IMR-90 (cell line): ENCODE measurements around the gene HMX2. TPM values are rescaled to one million over a fixed set of nuclear protein-coding genes. Genes with fewer than 3 reads are reported as not detected.

Experiments used
- ATAC-seq: fragments of 200-7000 bp; cut with Tn5 transposase; 2 replicates; pipeline ENCODE4 v1.9.1; 2020; ENCODE audit warnings: low read depth, mild to moderate bottlenecking, moderate library complexity
- BruUV-seq: library from RNA; stranded (reverse); fragments of 400-500 nt; replicated peaks from 2 replicates; lab custom pipeline; 2021; lab: Mats Ljungman, UMichigan
- CTCF ChIA-PET: fragments of 300-600 bp; formaldehyde crosslinking; extraction: SDS; loops from one replicate; lab custom pipeline; 2021; ENCODE audit warnings: antibody characterized with exemption; lab: Yijun Ruan, JAX
- POLR2A ChIA-PET: fragments of 300-600 bp; sonication (Branson Sonifier 250); formaldehyde crosslinking; loops from one replicate; lab custom pipeline; 2022; ENCODE audit warnings: antibody characterized with exemption; ENCODE audit not compliant: unreplicated experiment; lab: Charles Lee
- DNase-seq: peaks from one replicate; pipeline ENCODE4 v3.0.0; 2013
- H2AFZ ChIP-seq: replicated peaks from 2 replicates; pipeline ENCODE3; 2013; ENCODE audit warnings: low read length, mild to moderate bottlenecking; ENCODE audit not compliant: poor library complexity
- H2AK5ac ChIP-seq: 2 replicates; pipeline ENCODE4 v1.6.1; 2013; ENCODE audit warnings: low read depth, low read length, inconsistent platforms
- H2AK9ac ChIP-seq: replicated peaks from 2 replicates; pipeline ENCODE3; 2013; ENCODE audit warnings: mild to moderate bottlenecking, low read depth, low read length, moderate library complexity; ENCODE audit not compliant: poor library complexity
- H2BK120ac ChIP-seq: 2 replicates; pipeline ENCODE4 v1.6.1; 2013; ENCODE audit warnings: low read depth, low read length, inconsistent platforms
- H2BK15ac ChIP-seq: 3 replicates; pipeline ENCODE4 v1.6.1; 2013; ENCODE audit warnings: low read depth, low read length, inconsistent platforms
- H2BK20ac ChIP-seq: 2 replicates; pipeline ENCODE4 v1.6.1; 2013; ENCODE audit warnings: low read depth, mild to moderate bottlenecking, inconsistent platforms, low read length, moderate library complexity
- H2BK5ac ChIP-seq: 2 replicates; pipeline ENCODE4 v1.6.1; 2013; ENCODE audit warnings: mild to moderate bottlenecking, low read depth, low read length, inconsistent platforms; ENCODE audit not compliant: poor library complexity, severe bottlenecking
- H3K14ac ChIP-seq: replicated peaks from 2 replicates; pipeline ENCODE4 v1.6.1; 2013; ENCODE audit warnings: low read depth, low read length, inconsistent platforms
- H3K18ac ChIP-seq: 2 replicates; pipeline ENCODE4 v1.6.1; 2013; ENCODE audit warnings: low read depth, low read length, control low read depth
- H3K23ac ChIP-seq: 2 replicates; pipeline ENCODE4 v1.6.1; 2013; ENCODE audit warnings: low read depth, low read length, inconsistent platforms
- H3K27ac ChIP-seq: 2 replicates; pipeline ENCODE4 v1.5.1; 2013; ENCODE audit warnings: mild to moderate bottlenecking, control low read depth, low read length; ENCODE audit not compliant: insufficient read depth
- H3K27me3 ChIP-seq: 2 replicates; pipeline ENCODE4 v1.6.1; 2013; ENCODE audit warnings: low read length; ENCODE audit not compliant: control insufficient read depth, insufficient read depth
- H3K36me3 ChIP-seq: 2 replicates; pipeline ENCODE4 v1.6.1; 2013; ENCODE audit warnings: low read length, mixed read lengths; ENCODE audit not compliant: control insufficient read depth, insufficient read depth
- H3K4ac ChIP-seq: 2 replicates; pipeline ENCODE4 v1.6.1; 2013; ENCODE audit warnings: low read depth, low read length, inconsistent platforms
- H3K4me1 ChIP-seq: 2 replicates; pipeline ENCODE4 v1.6.1; 2013; ENCODE audit warnings: low read length, mixed read lengths; ENCODE audit not compliant: control insufficient read depth, insufficient read depth
- H3K4me2 ChIP-seq: 2 replicates; pipeline ENCODE4 v1.6.1; 2013; ENCODE audit warnings: low read depth, mild to moderate bottlenecking, control low read depth, low read length, moderate library complexity
- H3K4me3 ChIP-seq: 2 replicates; pipeline ENCODE4 v1.5.1; 2013; ENCODE audit warnings: low read depth, mild to moderate bottlenecking, control low read depth, low read length, moderate library complexity; ENCODE audit not compliant: insufficient read depth
- H3K56ac ChIP-seq: 2 replicates; pipeline ENCODE4 v1.6.1; 2013; ENCODE audit warnings: low read length, inconsistent platforms; ENCODE audit not compliant: insufficient read depth; ENCODE audit errors: extremely low read depth
- H3K79me1 ChIP-seq, 2 experiments: 2 replicates each; pipeline ENCODE4 v1.6.1; 2013; ENCODE audit warnings: low read length in 2 of 2, inconsistent platforms in 1 of 2, low read depth in 1 of 2
- H3K9ac ChIP-seq: 2 replicates; pipeline ENCODE4 v1.6.1; 2013; ENCODE audit warnings: low read depth, low read length, control low read depth
- H3K9me1 ChIP-seq: 2 replicates; pipeline ENCODE4 v1.6.1; 2013; ENCODE audit warnings: low read length, inconsistent platforms; ENCODE audit not compliant: insufficient read depth
- H3K9me3 ChIP-seq: 2 replicates; pipeline ENCODE4 v1.6.1; 2013; ENCODE audit warnings: low read length; ENCODE audit not compliant: control insufficient read depth, insufficient read depth
- H4K20me1 ChIP-seq: 2 replicates; pipeline ENCODE4 v1.6.1; 2013; ENCODE audit warnings: low read length, inconsistent platforms; ENCODE audit not compliant: insufficient read depth
- H4K5ac ChIP-seq: 2 replicates; pipeline ENCODE4 v1.6.1; 2013; ENCODE audit warnings: mild to moderate bottlenecking, low read depth, low read length, control low read depth
- H4K8ac ChIP-seq, 2 experiments: 2 replicates each; pipeline ENCODE4 v1.6.1; 2013; ENCODE audit warnings: low read depth in 2 of 2, low read length in 2 of 2, control low read depth in 1 of 2, inconsistent platforms in 1 of 2
- H4K91ac ChIP-seq: 2 replicates; pipeline ENCODE4 v1.6.1; 2013; ENCODE audit warnings: low read depth, low read length, inconsistent platforms; ENCODE audit not compliant: insufficient read depth
- MAZ ChIP-seq: IDR thresholded peaks from 2 replicates; pipeline ENCODE4 v1.6.1; 2012; ENCODE audit warnings: low read depth, mild to moderate bottlenecking, low read length, improper control_type of control experiment, moderate library complexity, borderline replicate concordance
- POLR2A ChIP-seq: IDR thresholded peaks from 2 replicates; pipeline ENCODE4 v1.6.1; 2012; ENCODE audit warnings: mild to moderate bottlenecking, low read depth, low read length
- WGBS, 2 experiments: methylation state at CpG; one replicate each; pipeline versions ENCODE4 v1.1.5 to v1.1.7; 2013; ENCODE audit warnings: missing lambda C conversion rate in 2 of 2; ENCODE audit not compliant: insufficient read length in 1 of 2; ENCODE audit errors: extremely low coverage in 2 of 2; 5-methylcytosine and 5-hydroxymethylcytosine counted together
- dilution Hi-C: fragments of 300-500 bp; cut with HindIII; formaldehyde crosslinking; loops from one replicate; pipeline ENCODE4 v1.14.3; 2018; ENCODE audit warnings: low sequenced_read_pairs; ENCODE audit not compliant: unreplicated experiment
- in situ Hi-C: fragments of 300-500 bp; cut with MboI; formaldehyde crosslinking; loops from 3 replicates; pipeline ENCODE4 v1.14.3; 2019; ENCODE audit warnings: low sequenced_read_pairs, inconsistent platforms, mixed read lengths
- intact Hi-C: fragments of 100-400 bp; cut with micrococcal nuclease; formaldehyde crosslinking; loops from 2 replicates; pipeline ENCODE4 v1.10.0; 2022
- polyA plus RNA-seq, 3 experiments: library from polyadenylated mRNA; depleted of rRNA; stranded (reverse); fragments of >200 nt; gene quantifications; 2 replicates each; pipeline ENCODE4 v1.2.3, GENCODE V29; 2012; ENCODE audit warnings: low replicate concordance in 1 of 3
- total RNA-seq: library from RNA; depleted of rRNA; stranded (reverse); fragments of >200 nt; gene quantifications from 2 replicates; pipeline ENCODE4 v1.2.3, GENCODE V29; 2012
- TF ChIP-seq, protein P1 (sequence below): fragments of 150-350 bp; IDR thresholded peaks from 2 replicates; pipeline ENCODE4 v1.6.1; 2016; ENCODE audit warnings: low read depth, mild to moderate bottlenecking, low read length, moderate library complexity, borderline replicate concordance

HMX2 gene
- total and polyA plus RNA-seq, 2 of the 4 experiments (the other 2 are of a cell fraction) = not detected

DNA sequence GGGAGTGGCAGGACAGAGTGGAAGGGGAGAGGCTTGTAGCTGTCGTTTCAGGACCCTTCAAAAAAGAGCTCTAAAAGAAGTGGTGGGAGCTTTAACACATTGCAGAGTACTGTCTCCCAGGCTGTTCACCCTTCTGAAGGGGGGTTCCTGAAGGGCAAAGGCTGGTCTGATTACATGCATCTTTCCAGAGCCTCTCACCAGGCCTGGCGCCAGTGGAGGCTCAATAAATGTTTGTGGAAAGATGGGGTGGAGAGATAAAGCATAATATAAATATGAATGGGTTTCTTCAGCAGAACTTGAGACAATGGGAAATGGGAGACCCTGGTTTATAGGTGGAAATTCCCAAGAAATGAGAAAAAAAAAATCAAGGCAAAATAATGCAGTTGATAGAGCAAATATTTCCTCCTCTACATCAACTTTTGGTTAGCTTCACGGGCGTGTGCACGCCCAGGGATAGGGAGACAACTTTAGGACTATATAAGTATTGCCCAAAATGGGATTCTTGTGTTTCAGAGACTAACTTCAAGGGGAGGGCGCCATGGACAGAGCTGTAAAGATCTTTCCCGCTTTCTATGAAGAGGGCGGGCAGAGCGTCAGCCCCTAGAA is 5.7 kb downstream of the HMX2 start:
- peak overlapping the region; percentile 87 for H2AFZ ChIP-seq
- peak overlapping the region; percentile 97 for H2AK9ac ChIP-seq
- peak overlapping the region; percentile 11 to 79; a peak in 3 of 4 replicates for H4K8ac ChIP-seq
- no peak overlapping the region for H3K18ac ChIP-seq
- no peak overlapping the region for H3K56ac ChIP-seq
- intact Hi-C loops = loop anchor here (10.0 kb wide), 2 partner anchors 299 to 1261 kb away; partner anchors contain the start of gene OAT
- no peak overlapping the region for H2BK20ac ChIP-seq
- H2AK5ac ChIP-seq = no peak overlapping the region
- POLR2A ChIA-PET = no interaction called here
- WGBS, 2 experiments = no CpG with 5 or more reads among the region's 9 CpGs
- 0 out of 2 replicates have a peak, but pooled peaks cover 3% of the 10 kb centered on the region for H3K9me3 ChIP-seq
- CTCF ChIA-PET = interaction anchor here (0.5 to 0.7 kb wide), 3 partner anchors 112 to 222 kb away, joined by 3 to 5 read pairs (median 3); no protein-coding TSS in a partner anchor
- H3K4me2 ChIP-seq = peak overlapping the region; percentile 29; the same call in 1 of the 2 replicates
- no TSS peak for BruUV-seq
- no peak overlapping the region for H3K4ac ChIP-seq
- no peak for TF ChIP-seq POLR2A
- TF ChIP-seq, protein P1, sequence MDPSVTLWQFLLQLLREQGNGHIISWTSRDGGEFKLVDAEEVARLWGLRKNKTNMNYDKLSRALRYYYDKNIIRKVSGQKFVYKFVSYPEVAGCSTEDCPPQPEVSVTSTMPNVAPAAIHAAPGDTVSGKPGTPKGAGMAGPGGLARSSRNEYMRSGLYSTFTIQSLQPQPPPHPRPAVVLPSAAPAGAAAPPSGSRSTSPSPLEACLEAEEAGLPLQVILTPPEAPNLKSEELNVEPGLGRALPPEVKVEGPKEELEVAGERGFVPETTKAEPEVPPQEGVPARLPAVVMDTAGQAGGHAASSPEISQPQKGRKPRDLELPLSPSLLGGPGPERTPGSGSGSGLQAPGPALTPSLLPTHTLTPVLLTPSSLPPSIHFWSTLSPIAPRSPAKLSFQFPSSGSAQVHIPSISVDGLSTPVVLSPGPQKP = no peak
- TF ChIP-seq MAZ = no peak
- H4K91ac ChIP-seq = no peak overlapping the region
- peaks cover 0 to 17% of the 10 kb centered on the region in 2 experiments; a peak in 2 of 4 replicates for H3K79me1 ChIP-seq
- H3K4me1 ChIP-seq = peaks cover 1% of the 10 kb centered on the region
- H4K5ac ChIP-seq = no peak overlapping the region
- ATAC-seq = no peak
- H3K27me3 ChIP-seq = peaks cover 36% of the 10 kb centered on the region
- H3K36me3 ChIP-seq = peaks cover 2% of the 10 kb centered on the region; the same call in 1 of the 2 replicates
- peaks cover 25% of the 10 kb centered on the region for H4K20me1 ChIP-seq
- dilution Hi-C loops = no loop called here
- no peak overlapping the region for H3K14ac ChIP-seq
- DNase-seq = no peak
- no peak overlapping the region for H3K27ac ChIP-seq
- H3K4me3 ChIP-seq = no peak overlapping the region
- H2BK15ac ChIP-seq = no peak overlapping the region
- H3K23ac ChIP-seq = no peak overlapping the region
- no peak overlapping the region for H2BK5ac ChIP-seq
- in situ Hi-C loops = loop anchor here (25.0 kb wide), 2 partner anchors 291 to 1016 kb away; no protein-coding TSS in a partner anchor
- H3K9me1 ChIP-seq = no peaks in the 10 kb centered on the region; the same call in 1 of the 2 replicates
- no peak overlapping the region for H2BK120ac ChIP-seq
- no peak overlapping the region for H3K9ac ChIP-seq
